ENCODE measurements around the gene GTPBP3. TPM values are rescaled to one million over a fixed set of nuclear protein-coding genes. Genes with fewer than 3 reads are reported as not detected.

GTPBP3 gene
- total RNA-seq, 1 experiment from 2014 or later: 10.2 TPM

DNA sequence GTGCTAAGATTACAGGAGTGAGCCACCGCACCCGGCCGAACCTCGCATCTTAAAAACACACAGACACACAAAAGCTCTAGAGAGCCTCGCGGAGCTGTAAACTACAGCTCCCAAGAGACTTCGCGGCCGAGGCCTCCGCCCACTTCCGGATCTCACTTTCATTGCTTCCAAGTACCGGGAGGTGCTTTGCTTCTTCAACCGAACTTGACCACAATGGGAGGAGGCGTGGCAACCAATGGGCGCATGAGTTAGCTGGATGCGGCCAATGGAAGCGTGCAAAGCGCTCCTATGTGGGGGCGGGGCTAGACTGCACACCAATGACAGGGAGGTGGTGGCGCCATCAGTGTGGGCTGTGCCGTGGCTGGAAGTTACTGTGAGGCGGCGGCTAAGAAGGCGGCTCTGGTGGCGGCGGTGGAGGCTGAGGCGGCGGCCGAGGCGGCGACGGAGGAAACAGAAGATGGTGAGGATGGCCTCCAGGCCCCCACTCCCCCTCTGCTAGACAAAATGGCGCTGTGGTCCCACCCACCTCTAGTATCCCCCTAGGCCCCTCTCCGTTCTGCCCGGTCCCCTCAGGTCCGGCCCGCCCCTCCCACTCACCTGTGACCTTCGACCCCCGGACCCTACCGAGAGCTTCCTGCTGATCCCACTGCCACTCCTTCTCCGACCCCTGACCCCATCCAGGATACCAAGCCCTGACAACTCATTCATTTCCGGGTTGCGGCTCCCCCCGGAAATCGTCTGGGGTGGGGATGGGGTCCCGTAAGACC, 28.0 kb upstream of the GTPBP3 start, which contains the start of gene DDA1:
Gene DDA1, plus strand, starts transcription at position 366 of the 767 bp plus-strand sequence. Its CDS starts 92 bp downstream, at position 458.
- DNase-seq (ENCODE audit: low spot score): peak; percentile 100

DNA sequence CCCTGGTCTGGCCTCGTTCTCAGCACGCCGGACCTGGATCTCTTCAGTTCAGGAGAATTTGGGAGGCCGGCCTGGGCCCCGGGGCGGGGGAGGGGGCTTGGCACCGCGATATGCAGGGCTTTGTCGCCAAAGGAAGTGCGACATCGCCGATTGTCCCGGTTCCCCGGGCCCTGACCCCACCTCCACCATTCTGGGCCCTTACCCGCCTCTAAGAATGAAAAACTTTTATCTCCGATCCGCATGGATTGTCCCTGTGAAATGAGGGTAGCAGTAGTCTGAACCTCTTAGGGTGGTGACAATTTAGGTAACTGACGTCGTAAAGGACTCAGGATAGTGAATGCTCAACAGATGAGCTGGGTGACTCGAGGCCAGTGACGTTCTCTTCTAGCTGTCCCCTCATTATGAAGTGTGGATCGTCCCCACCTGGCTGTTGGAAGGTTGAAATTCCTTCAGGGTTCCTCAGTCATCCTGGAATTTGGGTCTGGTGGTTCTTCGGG, 27.3 kb upstream of the GTPBP3 start:
- no peak for DNase-seq (ENCODE audit: low spot score)

DNA sequence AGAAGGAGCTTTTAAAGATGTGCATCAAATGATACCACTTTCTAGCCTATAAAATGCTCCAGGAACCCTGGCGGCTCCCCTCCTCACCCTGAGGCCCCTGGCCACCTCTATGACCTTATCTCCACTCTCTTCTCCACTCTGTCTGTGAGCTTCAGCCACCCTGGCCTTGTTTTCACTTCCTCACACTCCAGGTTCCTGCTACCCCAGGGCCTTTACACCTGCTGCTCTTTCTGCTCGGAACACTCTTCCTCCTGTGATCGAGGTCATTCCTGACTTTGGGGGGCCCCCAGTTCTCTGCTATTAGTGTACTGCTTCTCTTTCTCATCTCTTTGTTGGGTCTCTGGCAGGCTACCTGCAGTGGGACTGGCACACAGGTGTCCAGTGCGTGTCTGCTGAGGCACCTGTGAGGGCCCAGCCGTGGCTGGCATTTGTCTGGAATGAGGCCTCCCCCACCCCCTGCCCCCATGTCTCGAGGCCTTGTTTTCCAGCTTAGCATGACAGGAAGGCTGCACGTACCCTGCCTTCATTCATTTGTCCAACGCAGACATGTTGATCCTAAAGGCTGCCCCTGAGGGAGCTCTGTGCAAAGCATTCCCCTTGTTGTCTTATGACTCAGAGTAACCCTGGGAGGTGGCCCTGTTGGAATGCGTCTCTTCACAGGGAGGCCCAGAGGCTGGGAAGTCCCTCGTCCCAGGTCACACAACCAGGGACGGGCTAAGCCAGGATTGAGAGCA, 25.7 kb upstream of the GTPBP3 start:
- no peak for DNase-seq (ENCODE audit: low spot score)

DNA sequence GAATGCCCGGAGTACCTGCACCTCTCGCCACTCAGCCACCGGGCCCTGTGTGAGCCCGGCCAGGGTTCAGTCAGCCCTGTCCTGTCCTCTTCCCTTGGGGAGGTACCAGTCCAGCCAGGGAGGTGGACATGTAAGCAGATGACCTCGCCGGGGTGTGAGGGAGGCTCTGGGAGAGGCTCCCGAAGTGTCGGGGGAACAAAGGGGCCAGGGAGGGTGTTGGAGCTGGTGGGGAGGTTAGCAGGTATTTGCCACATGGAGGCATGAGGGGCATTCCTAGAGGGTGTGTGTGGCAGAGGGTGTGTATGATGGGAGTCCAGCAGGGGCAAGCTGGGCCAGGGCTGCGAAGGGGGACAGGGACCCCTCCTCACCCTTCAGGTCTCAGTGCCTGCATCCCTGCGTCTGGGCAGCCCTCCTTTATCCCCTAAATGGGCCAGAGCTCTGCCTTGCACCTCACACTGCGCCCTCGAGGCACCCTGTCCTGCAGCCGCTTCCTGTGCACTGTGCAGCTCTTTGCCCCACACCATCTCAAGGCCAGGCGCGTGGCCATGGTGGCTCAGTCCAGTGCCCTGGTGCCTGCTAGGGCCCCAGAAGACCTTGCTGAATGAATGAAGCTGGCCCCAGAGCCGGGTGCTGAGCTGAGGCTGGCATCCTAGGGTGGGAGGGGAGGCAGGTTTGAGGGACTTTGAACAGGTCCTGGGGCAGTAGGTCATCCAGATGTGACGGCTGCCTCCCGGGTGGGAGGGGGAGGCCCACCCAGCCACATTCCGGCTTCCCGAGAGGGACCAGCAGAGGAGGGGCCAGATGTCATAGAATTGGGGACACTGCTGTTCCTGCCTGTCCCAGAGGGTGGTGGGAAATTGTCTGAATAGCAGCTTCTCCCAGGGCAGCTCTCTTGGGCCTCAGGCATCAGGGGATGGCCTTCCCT, 24.9 kb upstream of the GTPBP3 start:
- no peak for DNase-seq (ENCODE audit: low spot score)

DNA sequence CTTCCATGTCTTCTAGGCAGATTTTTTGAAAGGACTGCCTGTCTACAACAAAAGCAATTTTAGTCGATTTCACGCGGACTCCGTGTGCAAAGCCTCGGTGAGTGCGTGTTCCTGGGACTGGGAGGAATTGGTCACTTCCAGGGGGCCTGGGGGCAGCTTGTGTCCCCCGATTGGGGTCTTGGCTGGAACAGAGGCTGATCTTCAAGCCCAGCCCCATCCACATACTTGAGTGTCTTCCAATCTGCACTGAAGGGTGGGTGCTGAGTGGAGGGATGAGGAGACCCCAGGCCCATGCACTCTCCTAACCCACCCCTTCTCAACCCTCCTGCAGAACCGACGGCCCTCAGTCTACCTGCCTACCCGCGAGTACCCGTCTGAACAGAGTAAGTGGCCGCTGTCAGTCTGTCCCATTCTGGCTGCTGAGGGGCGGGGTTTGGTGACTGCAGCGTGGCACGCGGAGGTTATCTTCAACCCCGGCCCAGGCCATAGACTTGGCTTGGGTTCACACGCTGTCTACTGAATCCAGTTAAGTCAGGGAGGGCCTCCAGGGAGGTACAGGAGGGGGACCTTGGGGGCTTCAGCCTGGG, 23.3 kb upstream of the GTPBP3 start:
- no peak for DNase-seq (ENCODE audit: low spot score)

DNA sequence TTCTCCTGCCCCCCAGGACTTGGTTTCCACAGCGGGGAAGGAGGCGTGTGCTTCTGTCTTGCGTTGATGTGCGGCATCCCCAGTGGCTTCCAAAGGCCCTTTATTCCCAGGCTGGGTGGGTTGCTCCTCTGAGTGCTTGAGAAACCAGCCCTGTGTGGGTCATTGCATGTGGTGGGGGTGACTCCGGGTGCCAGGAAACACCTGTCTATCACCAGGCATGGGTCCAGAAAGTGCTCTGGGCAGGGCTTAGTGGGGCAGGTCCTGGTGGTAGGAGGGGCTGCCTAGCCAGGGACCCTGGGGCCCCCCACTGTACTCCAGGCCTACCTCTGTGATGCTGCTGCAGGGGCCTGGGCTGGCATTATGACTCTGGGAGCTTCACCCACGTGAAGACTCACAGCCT, 18.4 kb upstream of the GTPBP3 start:
- no peak for DNase-seq (ENCODE audit: low spot score)

DNA sequence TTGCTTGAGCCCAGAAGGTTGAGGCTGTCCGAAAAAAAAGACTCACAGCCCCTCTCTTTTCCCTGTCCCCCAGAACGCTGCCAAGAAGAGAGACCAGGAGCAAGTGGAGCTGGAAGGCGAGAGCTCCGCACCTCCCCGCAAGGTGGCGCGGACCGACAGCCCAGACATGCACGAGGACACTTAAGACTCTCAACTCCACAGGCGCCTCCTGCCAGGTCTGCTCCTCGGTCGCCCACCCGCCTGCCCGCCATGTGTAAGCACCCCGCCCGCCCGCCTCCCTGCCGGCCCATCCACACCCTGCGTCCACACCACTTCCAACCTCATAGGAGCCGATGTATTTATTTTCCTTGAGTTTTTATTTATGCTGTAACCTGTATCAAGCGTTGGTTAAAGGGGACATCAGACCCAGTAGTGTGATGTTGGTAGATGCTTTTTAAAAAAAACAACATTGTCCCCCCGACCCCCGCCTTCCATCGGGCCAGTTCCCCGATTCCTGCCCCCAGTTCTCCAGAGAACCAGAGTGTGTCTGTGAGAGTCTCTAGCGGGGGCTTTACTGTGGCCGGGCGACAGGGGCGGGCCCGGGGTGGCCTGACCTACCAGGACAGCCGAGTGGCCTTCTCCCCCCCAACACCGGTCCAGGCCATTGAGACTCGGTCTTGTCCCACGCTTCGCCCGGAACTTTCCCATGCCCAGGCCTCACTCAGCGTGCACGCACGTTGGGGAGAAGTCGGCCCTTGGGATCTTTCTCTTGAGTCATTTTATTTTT, 17.7 kb upstream of the GTPBP3 start:
- DNase-seq (ENCODE audit: low spot score): no peak

DNA sequence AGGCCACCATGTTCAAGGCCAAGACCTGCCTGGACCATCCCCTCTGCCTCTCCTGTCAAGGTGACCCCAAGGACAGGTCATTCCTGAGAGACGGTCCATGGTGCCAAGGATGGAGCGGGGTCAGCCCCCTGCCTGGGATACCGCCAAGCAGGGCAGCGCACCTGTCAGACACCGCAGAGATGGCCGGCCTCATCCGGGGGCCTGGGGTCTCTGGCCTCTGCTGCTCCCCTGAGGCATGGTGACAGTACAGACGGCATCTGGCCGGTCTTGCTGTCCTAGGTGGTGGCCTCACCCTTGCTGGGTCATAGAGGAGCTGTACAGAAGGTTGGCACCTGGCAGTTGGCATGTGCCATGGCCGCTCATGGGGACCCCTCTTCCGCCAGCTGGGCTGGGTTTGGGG, 16.9 kb upstream of the GTPBP3 start:
- DNase-seq (ENCODE audit: low spot score): no peak

DNA sequence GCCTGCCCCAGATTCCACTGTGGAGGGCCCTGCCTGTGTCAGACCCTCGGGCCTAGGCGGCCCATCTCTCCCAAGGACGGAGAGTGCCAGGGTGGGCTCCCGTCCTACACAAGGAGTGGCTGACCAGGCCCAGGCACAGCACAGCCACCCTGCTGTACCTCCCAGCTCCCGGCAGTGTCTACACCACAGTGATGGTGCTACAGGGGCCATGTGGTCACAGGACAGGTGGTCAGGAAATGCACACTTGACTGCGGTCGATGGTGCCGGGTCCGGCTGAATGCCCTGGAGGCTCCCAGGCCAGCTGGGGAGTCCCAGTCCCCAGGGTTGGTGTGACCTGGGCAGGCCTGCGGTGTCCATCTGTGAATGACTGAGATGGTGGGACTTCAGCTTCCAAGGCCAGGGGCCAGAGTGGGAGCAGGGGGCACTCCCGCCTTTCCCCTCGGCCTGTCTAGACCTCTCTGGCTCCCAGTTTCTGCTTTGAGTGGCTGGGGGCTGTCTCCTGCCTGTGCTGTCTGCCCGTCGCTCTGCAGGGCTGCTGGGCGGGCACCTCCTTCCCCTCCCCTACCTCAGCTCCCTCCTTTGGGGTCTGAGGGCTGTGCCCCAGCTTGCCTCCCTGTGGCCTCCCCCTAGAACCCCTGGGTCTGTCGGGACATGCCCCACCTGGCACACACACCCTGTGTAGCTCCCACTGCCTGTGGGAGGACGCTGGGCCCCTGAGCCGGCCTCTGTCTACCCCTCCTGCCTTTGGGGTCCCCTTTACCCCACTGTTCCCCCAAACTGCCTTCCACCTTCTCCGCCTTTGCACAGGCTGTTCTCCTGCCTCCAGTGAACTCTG, 15.5 kb upstream of the GTPBP3 start:
- DNase-seq (ENCODE audit: low spot score): no peak

DNA sequence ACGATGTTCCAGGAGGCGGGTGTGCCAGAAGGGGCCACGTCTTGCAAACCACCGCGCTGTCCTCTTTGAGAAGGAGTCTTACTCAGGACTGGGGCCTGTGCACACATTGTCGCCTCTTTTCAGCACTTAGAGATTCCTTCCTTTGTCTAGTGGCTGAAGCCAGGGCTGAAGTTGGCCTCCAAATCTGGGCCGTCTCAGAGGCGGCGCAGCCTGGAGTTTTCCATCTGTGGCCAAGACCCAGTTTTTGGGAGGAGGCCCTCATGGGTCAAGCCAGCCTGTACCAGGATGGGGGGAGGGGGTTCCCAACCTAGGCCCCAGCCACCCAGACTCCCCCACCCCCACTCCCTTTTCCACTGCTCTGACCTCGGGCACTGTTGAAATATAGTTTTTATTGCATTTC, 14.5 kb upstream of the GTPBP3 start:
- DNase-seq (ENCODE audit: low spot score): no peak

DNA sequence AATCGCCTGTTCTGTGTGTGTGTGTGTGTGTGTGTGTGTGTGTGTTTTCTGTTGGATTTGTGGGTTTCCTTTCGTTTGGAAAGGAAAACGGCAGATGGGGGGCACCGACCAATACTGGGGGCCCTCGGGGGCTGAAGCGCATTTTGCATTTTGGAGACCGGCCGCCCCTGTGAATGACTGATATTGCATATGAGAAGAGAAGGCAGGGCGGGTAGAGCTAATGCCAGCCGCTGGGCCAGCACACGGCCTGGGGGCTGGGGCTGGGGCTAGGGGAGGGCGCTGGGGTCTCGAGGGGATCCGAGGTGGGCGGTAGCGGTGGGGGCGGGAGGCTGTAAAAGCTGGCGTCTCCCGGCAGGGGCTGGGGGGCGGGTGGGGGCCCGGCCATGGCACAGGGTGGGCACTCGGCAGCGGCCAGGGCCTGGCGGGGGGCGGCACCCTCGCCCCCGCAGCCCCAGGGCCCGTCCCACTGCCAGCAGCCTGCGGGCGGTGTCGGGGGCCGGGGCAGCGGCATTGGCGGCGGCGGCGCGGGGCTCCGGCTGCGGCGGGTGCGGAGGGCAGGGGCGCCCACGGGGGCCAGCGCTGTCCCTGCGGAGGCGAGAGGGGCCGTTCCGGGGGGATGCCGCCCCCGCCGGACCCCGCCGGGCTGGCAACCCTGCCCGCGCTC, 13.9 kb upstream of the GTPBP3 start:
- DNase-seq (ENCODE audit: low spot score): no peak

DNA sequence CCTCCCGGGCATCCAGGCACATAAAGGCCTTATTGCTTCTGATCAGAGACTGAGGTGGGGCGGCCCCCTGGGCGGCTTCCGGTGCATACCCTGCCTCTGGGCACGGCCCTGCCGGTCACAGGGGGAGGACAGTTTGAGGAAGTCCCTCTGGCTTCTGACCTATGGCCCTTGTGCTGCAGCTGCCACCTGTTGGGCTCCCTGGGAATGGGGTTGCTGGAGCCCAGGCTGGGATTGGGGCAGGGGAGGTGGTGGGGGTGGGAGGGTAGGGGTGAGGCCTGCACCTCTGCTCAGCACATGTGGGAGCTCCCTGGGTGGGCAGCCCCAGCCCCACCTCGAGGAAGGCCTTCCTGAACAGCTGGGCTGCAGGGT, 13.4 kb upstream of the GTPBP3 start:
- DNase-seq (ENCODE audit: low spot score): no peak

DNA sequence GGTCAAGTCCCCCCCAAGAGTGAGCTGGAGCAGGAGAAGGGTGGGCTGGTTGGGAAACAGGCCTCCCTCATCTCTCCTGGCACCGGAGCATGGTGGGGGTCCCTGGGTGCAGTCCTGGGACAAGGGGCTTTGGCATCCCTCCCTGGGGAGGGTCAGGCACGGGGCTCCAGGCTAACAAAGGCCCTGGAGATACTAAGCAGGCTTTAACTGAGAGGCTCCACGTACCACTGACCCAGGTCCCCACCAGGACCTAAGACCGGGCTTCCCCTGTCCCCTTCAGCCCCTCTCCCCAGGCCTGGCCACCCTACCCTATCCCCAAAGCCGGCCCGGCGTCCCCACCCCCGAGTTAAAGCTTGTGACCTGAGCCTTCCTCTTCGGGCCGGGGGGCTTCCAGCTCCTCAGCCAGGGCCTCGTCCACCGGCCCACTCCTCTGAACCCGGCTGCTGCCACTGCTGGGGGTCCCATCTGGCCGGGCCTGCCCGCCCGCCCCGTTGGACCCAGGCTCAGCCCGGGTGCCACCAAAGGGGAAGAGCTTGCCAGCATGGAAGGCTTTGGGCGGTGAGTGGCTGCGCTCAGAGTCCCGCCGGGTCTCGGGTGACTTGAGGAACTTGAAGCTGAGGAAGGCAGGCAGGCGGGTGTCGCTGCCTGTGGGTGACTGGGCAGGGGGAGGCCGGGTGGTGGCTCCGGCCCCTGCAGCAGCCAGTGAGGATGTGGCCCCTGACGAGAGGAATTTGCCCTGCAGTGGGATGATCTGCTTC, 12.8 kb upstream of the GTPBP3 start:
- DNase-seq (ENCODE audit: low spot score): no peak

DNA sequence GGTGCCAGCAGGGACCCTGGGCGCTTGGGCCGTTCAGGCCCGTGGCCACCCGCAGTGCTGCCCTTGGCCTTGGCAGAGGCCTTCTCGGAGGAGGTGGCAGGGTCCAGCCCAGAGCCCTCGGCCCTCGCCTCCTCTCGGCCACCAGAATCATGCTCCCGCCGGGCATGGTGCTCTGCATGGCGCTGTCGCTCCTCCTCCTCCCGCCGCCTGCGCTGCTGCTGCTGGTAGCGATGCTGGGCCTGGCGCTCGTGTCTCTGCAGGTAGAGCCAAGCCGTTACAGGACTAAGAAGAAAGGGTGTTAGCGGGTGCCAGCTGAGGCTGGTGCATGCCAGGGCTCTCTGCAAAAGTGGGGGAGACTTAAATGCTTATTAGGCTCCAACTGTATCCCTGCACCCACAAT, 12.2 kb upstream of the GTPBP3 start:
- no peak for DNase-seq (ENCODE audit: low spot score)

DNA sequence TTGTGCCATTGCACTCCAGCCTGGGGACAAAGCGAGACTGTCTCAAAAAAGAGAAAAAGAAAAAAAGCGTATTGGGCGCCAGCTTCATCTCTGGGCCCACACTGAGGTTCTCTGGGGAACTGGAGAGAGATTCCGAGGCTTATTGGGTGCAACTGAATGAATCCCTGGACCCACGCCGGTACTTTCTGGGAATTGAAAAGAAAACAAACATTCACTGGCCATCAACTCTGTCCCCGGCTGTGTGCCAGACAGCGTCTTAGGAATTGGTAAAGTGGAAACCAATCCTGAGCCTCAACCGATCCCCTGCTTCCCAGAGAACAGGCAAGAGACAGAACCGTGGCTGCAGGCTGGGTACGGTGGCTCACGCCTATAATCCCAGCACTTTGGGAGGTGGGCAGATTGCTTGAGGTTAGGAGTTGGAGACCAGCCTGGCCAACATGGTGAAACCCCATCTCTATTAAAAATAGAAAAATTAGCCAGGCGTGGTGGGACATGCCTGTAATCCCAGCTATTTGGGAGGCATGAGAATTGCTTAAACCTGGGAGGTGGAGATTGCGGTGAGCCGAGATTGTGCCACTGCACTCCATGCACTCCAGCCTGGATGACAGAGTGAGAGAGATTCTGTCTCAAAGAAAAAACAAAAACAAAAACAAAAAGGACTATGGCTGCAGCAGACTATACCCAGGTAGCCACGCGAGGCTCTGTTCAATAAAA, 11.3 kb upstream of the GTPBP3 start:
- DNase-seq (ENCODE audit: low spot score): no peak

DNA sequence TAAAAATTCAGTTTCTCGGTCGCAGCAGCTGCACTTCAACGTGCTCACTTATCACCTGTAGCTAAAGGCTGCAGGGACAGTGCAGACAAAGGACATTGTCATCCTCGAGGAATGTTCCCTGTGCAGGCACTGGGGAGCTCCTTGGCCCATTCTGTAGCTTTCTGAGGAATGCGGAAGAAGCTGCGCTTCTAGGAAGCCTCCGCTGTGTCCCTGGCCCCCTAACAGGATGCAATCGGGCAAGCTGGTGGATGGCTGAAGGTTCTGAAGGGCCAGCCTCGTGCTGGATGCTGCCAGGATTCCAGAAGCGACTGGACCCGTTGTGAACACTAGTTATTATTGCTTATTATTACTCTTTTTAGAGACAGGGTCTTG, 10.8 kb upstream of the GTPBP3 start:
- no peak for DNase-seq (ENCODE audit: low spot score)

DNA sequence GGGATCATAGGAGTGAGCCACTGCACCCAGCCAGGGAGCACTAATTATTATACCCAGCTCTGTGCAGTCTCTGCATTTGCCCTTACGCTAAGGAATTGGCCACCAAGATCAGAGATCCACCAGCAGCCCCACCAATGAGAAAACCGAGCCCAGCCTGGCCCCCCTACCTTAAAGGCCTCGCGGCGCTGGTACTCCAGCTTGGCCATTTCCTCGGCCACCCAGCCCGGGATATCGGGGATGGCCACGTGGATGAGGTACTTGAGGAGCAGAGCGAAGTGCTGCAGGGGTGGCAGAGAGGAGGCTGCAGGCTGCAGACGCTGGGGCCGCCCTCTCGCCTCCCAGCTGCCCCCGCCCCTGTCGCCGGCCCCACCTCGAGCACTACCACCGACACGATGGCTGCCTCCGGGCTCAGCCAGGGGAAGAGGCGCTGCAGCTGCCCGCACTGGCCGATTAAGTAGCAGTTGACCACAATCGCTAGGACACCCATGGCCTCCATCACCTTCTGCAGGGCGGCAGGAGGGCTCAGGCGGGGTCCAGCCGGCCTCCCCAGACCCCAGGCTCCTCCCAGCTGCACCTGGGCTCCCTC, 10.2 kb upstream of the GTPBP3 start:
- DNase-seq (ENCODE audit: low spot score): no peak
